ENCODE measurements around the gene NCBP1.
A peak's percentile ranks its signal among the peaks of the same experiment; 100 is the strongest.
"Not testable (repeated sequence)": the region's sequence is repeated elsewhere in the genome, so short reads cannot be mapped to it uniquely, and the experiment has no call there.

Gene NCBP1

DNA sequence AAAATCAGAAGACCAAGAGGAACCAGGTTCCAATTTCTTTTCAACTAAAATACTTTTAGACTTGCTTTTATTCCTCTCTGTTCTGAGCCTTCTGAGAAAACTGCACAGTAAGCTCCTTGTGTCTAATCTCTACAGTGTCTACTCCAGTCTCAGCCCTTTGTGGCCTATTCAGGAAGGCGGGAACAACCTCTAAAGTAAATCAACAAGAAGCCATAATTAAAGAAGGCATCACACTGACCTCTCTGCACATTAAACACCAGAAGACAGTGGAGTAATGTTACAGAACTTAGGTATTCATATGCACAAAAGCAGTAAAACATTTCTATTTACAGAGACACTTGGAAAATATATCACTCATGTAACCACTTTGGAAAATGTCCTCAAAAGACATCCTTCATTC is 48.6 kb downstream of the NCBP1 start:
- DNase-seq: no peak

GRCh38 chr9:97688654-97689053 is 55.0 kb downstream of the NCBP1 start:
- no peak for DNase-seq

- no peak for DNase-seq
These were observed 56.0 kb downstream of the NCBP1 start for GRCh38 chr9:97689401-97690180.

GRCh38 chr9:97694769-97695168 is 61.1 kb downstream of the NCBP1 start:
- DNase-seq: no peak

DNA sequence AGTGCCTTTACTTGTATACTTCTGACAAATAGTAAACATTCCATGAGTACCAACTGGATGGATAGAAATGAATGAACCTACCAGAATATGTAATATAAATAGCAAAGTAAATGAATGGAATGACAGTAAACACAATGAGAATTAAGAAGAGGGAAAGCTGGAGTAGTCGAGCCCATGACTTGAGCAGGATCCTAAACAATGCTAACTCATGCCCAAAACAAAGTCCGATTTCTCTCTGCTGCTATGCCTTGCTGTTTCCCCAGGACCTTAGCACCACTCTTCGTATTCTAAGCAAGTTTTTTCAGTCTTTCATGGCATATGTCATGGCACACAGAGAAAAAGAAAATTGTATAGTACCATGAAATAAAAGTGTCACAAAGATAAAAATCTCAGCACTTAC is 61.8 kb downstream of the NCBP1 start:
- no peak for DNase-seq

GRCh38 chr9:97695995-97696802 is 62.6 kb downstream of the NCBP1 start:
- DNase-seq: no peak

DNA sequence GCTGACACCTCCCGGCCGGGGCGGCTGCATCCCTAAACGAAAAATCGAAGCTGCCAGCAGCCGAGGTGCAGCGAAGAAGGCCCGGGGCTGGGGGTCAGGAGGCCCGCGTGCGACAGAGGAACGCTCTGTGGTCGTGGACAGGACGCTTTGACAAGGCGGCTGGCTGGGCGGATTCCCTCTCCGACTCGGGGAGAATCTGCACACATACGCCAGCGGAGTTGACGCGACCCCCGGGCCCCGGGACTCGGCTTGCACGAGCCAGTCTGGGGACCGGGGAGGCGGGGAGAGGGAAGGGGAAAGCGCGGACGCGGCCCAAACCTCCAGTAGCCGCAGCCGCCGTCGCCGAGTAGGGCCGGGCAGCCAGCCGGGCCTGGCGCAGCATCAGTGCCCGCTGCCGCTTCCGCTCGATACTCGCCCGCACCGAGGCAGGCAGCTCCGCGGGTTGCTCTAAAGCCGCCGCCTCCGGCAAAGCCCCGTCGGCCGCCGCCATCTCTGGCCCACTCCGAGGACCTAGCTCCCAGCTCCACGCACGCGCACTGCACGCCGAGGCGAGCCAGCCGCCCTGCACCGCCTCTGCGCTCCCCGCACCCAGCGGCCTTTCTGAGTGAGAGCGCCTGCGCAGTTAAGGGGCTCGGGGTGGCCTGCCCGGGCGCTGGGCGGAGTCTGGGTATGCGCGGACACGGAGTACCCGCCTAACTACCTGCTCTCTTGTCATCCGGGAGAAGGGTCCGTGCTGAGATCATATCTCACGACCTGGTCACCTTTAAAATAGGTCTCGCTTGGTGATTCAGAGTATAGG is 63.4 kb downstream of the NCBP1 start, which contains the start of gene XPA:
XPA (minus strand) TSS at position 538 of the 799 bp plus-strand sequence; CDS start at position 490, 48 bp downstream.
- DNase-seq: peak; percentile 94

DNA sequence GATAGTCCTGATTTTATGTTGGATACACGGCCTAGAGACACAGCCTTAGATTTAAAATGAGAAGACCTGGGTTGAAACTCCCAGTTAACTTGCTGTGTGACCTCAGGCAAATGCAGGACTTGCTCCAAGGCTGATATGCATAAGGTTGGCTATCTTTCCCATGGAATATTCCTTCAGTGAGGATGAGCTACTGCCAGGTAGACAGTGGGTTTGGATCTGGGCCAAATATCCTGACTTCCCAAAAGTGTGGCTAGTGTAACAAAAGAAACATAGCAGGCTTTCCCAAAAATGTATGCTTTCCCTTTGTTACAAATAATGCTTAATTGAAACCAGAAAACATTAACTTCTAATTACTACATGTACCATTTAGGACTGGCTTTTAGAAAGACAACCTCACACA is 64.2 kb downstream of the NCBP1 start:
- DNase-seq: no peak

DNA sequence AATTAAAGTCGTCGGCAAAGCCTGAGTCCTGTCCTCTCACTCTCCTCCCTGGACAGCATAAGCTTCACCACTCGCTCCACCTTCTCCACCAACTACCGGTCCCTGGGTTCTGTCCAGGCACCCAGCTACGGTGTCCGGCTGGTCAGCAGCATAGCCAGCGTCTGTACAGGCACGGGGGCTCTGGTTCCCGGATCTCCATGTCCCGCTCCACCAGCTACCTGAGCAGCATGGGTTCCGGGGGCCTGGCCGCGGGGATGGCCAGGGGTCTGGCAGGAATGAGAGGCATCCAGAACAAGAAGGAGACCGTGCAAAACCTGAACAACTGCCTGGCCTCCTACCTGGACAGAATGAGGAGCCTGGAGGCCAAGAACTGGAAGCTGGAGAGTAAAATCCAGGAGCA is 65.2 kb downstream of the NCBP1 start:
- DNase-seq: no peak

DNA sequence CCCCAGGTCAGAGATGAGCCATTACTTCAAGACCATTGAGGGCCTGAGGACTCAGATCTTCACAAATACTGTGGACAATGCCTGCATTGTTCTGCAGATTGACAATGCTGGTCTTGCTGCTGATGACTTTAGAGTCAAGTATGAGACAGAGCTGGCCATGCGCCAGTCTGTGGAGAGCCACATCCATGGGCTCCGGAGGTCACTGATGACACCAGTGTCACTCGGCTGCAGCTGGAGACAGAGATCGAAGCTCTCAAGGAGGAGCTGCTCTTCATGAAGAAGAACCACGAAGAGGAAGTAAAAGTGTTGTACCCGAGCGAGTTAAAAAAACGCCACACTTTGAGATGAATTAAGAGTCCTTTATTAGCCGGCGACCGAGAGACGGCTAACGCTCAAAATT is 65.7 kb downstream of the NCBP1 start:
- DNase-seq: not testable (repeated sequence)

GRCh38 chr9:97699824-97700223 is 66.2 kb downstream of the NCBP1 start:
- DNase-seq: not testable (repeated sequence)

DNA sequence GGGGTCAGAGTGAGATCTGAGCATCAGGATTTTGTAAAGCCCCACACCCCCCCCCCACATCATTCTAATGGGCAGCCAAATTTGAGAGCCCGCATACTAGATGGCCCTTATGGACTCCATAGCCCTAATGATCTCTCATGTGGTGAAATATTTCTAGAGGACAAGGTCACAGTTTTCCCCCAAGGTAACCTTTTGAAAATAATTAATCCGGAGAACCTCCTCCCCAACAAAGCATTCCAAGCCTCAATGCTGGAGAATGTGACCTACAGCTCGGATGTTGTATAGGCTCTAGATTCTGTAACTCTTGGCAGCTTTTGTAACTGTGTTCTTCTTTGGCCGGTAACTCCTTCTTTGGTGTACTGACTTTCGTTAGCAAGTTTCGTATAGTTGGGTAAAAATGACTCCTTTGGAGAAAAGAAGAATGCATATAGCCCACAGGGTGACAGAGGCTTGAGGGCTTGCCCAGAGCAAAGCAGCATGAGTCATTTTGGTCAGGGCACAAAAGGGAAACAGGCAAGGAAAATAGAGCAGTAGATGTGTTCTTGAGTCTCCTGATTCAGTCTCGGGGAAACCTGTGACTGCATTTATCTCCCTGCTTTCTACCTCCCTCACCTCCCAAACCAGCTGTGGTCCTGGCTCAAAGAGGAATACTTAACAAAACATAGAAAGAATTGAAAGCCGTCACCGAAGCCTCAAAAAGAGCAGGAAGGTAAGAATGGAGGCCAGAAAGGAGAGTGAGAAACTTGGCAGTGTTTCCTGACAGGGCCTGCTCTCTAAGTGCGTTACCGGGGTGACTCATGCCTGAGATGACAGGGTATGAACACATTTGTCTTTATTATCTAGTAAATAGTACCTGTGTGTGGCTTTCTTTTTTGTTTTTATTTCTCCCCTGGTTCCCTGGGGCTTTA is 70.1 kb downstream of the NCBP1 start:
- no peak for DNase-seq

- DNase-seq: no peak
These were observed 70.7 kb downstream of the NCBP1 start for GRCh38 chr9:97704345-97704677.

DNA sequence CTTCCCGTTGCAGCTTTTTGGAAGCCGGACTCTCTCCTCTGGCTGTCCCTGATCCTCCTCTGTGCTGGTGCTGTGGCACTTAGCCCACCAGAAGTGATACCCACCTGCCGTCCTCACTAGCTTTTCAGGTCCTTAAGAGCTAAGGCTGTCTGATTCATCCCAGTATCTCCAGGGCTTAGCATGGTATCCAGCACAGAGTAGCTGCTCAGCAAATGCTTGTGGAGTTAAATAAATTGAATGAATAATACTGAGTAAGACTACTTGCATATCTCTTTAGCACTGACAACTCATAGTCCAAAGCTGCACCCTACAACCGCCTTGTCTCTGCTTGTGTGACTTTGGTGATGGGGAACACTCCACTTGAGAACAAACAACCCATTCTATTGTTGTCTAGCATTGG is 71.2 kb downstream of the NCBP1 start:
- no peak for DNase-seq

- no peak for DNase-seq
These were observed 71.8 kb downstream of the NCBP1 start for GRCh38 chr9:97705354-97705950.

DNA sequence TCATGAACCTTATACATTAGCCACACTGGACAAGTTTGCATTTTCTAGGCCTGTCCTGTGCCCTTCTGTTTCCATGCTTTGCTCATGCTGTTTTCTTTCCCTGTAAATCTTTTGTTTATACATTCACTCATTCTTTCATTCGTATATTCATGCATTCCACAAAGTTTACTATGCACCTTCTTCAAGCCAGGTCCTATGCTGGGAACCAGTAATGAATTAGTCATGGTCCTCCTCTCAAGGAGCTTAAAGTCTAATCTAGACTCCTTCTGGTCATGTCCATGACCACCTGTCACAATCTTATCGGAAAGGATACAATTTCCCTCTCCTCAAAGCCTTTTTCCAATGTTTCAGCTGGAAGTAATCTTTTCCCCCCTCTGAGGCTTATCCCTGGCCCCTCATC is 72.6 kb downstream of the NCBP1 start:
- no peak for DNase-seq

- DNase-seq: peak; percentile 52 to 59
These were observed 77.0 kb downstream of the NCBP1 start for GRCh38 chr9:97710356-97711222.

DNA sequence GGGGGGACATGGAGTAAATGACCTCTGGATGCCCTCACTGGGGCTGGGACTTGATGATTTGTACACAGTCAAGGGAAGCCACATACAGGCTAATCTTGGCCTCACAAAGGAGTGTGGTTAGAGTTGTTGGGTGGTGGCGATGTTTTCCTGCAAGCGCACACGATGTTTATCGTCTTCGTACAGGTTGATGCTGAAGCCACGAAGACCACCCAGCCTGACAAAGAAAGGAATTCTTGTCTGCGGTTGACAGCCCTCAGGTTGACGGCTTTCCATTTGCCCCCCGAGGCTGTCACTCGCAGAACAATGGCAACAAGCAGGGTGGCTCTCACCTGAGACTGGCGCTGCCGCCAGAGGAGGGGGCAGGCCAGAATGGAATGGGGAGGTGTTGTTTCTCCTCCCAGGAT is 77.6 kb downstream of the NCBP1 start:
- DNase-seq: no peak

DNA sequence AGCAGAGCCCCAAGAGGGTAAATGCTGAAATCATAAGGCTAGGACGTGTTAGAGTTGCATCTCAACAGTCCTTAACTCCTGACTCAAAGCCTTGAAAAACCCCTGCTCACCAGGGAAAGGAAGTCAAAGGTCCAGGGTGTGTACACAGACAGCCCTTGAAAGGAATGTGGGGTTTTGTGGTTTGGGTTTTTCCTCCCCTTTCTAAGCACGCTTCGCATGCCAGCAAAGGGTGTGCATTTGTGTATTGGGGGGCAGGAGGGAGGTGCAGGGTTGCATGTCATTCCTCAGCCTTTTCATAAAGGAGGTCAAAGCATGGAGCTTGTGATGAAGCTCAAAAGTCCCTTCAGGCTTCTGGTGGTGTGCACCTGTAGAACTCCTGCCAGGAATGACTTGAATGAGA is 80.8 kb downstream of the NCBP1 start:
- DNase-seq: no peak

DNA sequence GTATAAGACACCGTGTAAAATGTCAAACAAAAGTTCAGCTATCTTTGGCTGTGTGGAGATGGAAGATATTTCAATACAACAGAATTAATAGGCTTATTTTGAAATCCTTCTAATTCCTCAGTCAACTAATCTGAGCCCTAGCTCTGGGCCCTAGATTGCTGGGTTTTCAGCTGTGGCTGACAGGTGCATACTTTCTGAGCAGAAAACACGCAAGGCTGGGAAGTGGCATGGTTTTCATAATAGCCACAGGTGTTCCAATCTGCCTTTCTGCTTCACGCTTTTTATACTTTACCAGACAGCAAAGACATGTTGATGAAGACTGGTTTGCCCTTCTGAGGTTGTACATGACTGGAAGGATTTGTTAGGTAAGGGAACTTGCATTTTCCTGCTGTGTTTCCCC is 84.2 kb downstream of the NCBP1 start:
- no peak for DNase-seq

DNA sequence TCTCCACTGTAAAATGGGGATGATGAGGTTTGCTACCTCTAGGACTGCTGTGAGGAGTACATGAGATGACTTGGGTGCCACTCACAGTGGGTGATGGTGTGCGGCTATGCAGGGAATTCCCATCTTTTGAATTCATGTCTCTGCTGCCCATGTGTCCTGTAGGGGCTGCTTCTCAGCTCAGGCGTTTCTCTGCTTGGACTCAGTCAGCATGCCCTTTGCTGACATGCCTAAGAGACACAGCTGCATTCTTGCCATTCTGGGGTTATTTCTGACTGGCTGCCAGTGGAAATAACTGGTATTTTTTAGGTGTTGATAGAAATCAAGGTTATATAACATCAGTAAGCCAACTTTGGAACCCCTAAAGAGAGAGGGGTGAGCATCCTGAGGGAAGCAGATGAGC is 87.8 kb downstream of the NCBP1 start:
- DNase-seq: no peak

Measured in NCI-H1930 (cell line).